NCI-H2029 treated with DMSO at 0.1 percent for 48 hours (cell line): ENCODE measurements around the gene ARHGAP26.
"Not testable (repeated sequence)": the region's sequence is repeated elsewhere in the genome, so short reads cannot be mapped to it uniquely, and the experiment has no call there.

Experiments
- DNase-seq: peaks from one replicate; lab custom pipeline; 2025; lab: John Stamatoyannopoulos, UW

The ARHGAP26 gene

GRCh38 chr5:143088702-143089101, 318.5 kb downstream of the ARHGAP26 start:
- not testable (repeated sequence) for DNase-seq

GRCh38 chr5:143090044-143090443, 319.9 kb downstream of the ARHGAP26 start:
- DNase-seq, result not testable (repeated sequence)

- not testable (repeated sequence) for DNase-seq
Measured at GRCh38 chr5:143092711-143093451, 322.7 kb downstream of the ARHGAP26 start.

GRCh38 chr5:143093452-143094086, 323.4 kb downstream of the ARHGAP26 start:
- no peak for DNase-seq

- DNase-seq, result no peak
Measured at GRCh38 chr5:143094087-143094521, 323.9 kb downstream of the ARHGAP26 start.

GRCh38 chr5:143094608-143095007, 324.4 kb downstream of the ARHGAP26 start:
- DNase-seq, result not testable (repeated sequence)

- no peak for DNase-seq
Measured at GRCh38 chr5:143101121-143101520, 330.9 kb downstream of the ARHGAP26 start.

GRCh38 chr5:143101725-143102386, 331.7 kb downstream of the ARHGAP26 start:
- DNase-seq, result no peak

GRCh38 chr5:143102411-143102810, 332.2 kb downstream of the ARHGAP26 start:
- DNase-seq, result no peak

GRCh38 chr5:143105216-143105905, 335.2 kb downstream of the ARHGAP26 start:
- no peak for DNase-seq

GRCh38 chr5:143106174-143106573, 336.0 kb downstream of the ARHGAP26 start:
- peak; percentile 40 for DNase-seq

GRCh38 chr5:143108498-143109128, 338.4 kb downstream of the ARHGAP26 start:
- DNase-seq, result peak; percentile 95

GRCh38 chr5:143110591-143110990, 340.4 kb downstream of the ARHGAP26 start:
- DNase-seq, result no peak

- no peak for DNase-seq
Measured at GRCh38 chr5:143111799-143112198, 341.6 kb downstream of the ARHGAP26 start.

- DNase-seq, result no peak
Measured at GRCh38 chr5:143113461-143113860, 343.3 kb downstream of the ARHGAP26 start.

- no peak for DNase-seq
Measured at GRCh38 chr5:143114481-143114880, 344.3 kb downstream of the ARHGAP26 start.

- DNase-seq, result no peak
Measured at GRCh38 chr5:143115381-143115780, 345.2 kb downstream of the ARHGAP26 start.

GRCh38 chr5:143116814-143117213, 346.6 kb downstream of the ARHGAP26 start:
- DNase-seq, result no peak

GRCh38 chr5:143117821-143118220, 347.6 kb downstream of the ARHGAP26 start:
- no peak for DNase-seq

GRCh38 chr5:143118222-143118621, 348.0 kb downstream of the ARHGAP26 start:
- DNase-seq, result no peak

GRCh38 chr5:143118818-143119217, 348.6 kb downstream of the ARHGAP26 start:
- DNase-seq, result not testable (repeated sequence)

GRCh38 chr5:143119291-143119769, 349.2 kb downstream of the ARHGAP26 start:
- DNase-seq, result no peak
